ENCODE measurements around the gene MSMB.

DNA sequence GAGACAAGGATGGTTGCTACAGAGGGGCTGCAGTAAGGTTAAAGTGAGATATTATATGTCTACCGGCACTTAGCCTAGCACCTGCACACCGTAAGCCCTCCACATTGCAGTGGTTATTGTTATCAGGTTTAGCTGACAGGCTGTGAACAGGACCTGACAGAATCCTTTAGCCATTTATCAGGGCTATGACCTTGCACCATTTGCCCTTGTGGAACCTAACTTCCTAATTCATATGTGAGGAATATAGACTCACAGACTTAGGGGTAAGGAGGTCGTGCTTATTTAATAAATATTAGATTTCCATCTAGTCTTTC is 25.8 kb downstream of the MSMB start:
- TF ChIP-seq, protein P1, sequence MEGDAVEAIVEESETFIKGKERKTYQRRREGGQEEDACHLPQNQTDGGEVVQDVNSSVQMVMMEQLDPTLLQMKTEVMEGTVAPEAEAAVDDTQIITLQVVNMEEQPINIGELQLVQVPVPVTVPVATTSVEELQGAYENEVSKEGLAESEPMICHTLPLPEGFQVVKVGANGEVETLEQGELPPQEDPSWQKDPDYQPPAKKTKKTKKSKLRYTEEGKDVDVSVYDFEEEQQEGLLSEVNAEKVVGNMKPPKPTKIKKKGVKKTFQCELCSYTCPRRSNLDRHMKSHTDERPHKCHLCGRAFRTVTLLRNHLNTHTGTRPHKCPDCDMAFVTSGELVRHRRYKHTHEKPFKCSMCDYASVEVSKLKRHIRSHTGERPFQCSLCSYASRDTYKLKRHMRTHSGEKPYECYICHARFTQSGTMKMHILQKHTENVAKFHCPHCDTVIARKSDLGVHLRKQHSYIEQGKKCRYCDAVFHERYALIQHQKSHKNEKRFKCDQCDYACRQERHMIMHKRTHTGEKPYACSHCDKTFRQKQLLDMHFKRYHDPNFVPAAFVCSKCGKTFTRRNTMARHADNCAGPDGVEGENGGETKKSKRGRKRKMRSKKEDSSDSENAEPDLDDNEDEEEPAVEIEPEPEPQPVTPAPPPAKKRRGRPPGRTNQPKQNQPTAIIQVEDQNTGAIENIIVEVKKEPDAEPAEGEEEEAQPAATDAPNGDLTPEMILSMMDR (IDR thresholded peaks at IDR 0.05; ENCODE audit: insufficient read depth, low read length, poor library complexity, severe bottlenecking): no peak
- no peak for TF ChIP-seq EZH2phosphoT487 (conservative IDR thresholded peaks at IDR 0.05; ENCODE audit: low read length)

Measured in SU-DHL-6 (cell line).